DOHH2 (cell line): ENCODE results near the gene CPM.
"Not testable (repeated sequence)": the region's sequence is repeated elsewhere in the genome, so short reads cannot be mapped to it uniquely, and the experiment has no call there.

Source experiments
- H3F3A ChIP-seq: fragments of 200-600 bp; sonication (generic), shearing (Covaris generic); 2 replicates; pipeline ENCODE4 v1.6.0; 2016; ENCODE audit warnings: antibody characterized with exemption, mild to moderate bottlenecking; ENCODE audit not compliant: control insufficient read depth, insufficient read depth
- H3K27ac ChIP-seq: fragments of 200-600 bp; sonication (generic); 2 replicates; pipeline ENCODE4 v1.5.1; 2014; ENCODE audit warnings: low read depth, mild to moderate bottlenecking, low read length, moderate library complexity
- H3K27me3 ChIP-seq: fragments of 200-600 bp; sonication (generic); 2 replicates; pipeline ENCODE4 v1.6.1; 2014; ENCODE audit warnings: mild to moderate bottlenecking, low read length, mixed read lengths; ENCODE audit not compliant: control insufficient read depth
- H3K36me3 ChIP-seq: fragments of 200-600 bp; sonication (generic); 2 replicates; pipeline ENCODE4 v1.6.1; 2014; ENCODE audit warnings: mild to moderate bottlenecking, low read length, moderate library complexity, mixed read lengths; ENCODE audit not compliant: control insufficient read depth
- H3K4me1 ChIP-seq: fragments of 200-600 bp; sonication (generic); 2 replicates; pipeline ENCODE4 v1.6.1; 2014; ENCODE audit warnings: mild to moderate bottlenecking, low read length, mixed read lengths; ENCODE audit not compliant: control insufficient read depth
- H3K4me2 ChIP-seq: fragments of 200-600 bp; sonication (generic); 2 replicates; pipeline ENCODE4 v1.6.0; 2014; ENCODE audit warnings: mild to moderate bottlenecking, low read length, moderate library complexity
- H3K4me3 ChIP-seq: fragments of 200-600 bp; sonication (generic); 2 replicates; pipeline ENCODE4 v1.5.1; 2014; ENCODE audit warnings: mild to moderate bottlenecking, low read length, mixed read lengths
- H3K79me2 ChIP-seq: fragments of 200-600 bp; sonication (generic); 2 replicates; pipeline ENCODE4 v1.6.1; 2014; ENCODE audit warnings: mild to moderate bottlenecking, low read length, mixed read lengths; ENCODE audit not compliant: control insufficient read depth
- H3K9me2 ChIP-seq: fragments of 200-600 bp; sonication (generic); replicated peaks from 2 replicates; pipeline ENCODE4 v1.6.1; 2014; ENCODE audit warnings: mild to moderate bottlenecking, low read length, mixed read lengths; ENCODE audit not compliant: control insufficient read depth
- H3K9me3 ChIP-seq: fragments of 200-600 bp; sonication (generic); 2 replicates; pipeline ENCODE4 v1.6.1; 2014; ENCODE audit warnings: antibody characterized with exemption, low read length, mixed read lengths; ENCODE audit not compliant: control insufficient read depth, insufficient read depth
- H4K20me1 ChIP-seq: fragments of 200-600 bp; sonication (generic); 2 replicates; pipeline ENCODE4 v1.6.0; 2014; ENCODE audit warnings: low read depth, mild to moderate bottlenecking, antibody characterized with exemption, low read length, moderate library complexity; ENCODE audit not compliant: control insufficient read depth, insufficient read depth
- CTCF ChIP-seq: fragments of 200-600 bp; sonication (generic); IDR thresholded peaks from one replicate; pipeline ENCODE4 v1.5.1; 2014; ENCODE audit warnings: antibody characterized with exemption, mild to moderate bottlenecking, low read depth, low read length; ENCODE audit not compliant: poor library complexity, severe bottlenecking
- EZH2phosphoT487 ChIP-seq: fragments of 200-600 bp; sonication (generic); IDR thresholded peaks from 2 replicates; pipeline ENCODE4 v1.6.1; 2017; ENCODE audit warnings: borderline replicate concordance, mild to moderate bottlenecking, antibody characterized with exemption, low read length, moderate library complexity, mixed read lengths

Gene CPM

GRCh38 chr12:68823696-68824095, 109.3 kb downstream of the CPM start:
- Histone ChIP-seq H3K79me2 (peaks cover 64% of the 10 kb centered on the region), H3K9me3 (no peaks in the 10 kb centered on the region), H3K9me2 (no peaks in the 10 kb centered on the region), H3K27me3 (no peaks in the 10 kb centered on the region), H3K27ac (no peak overlapping the region), H3K4me2 (no peak overlapping the region), H3F3A (peaks cover 71% of the 10 kb centered on the region), H4K20me1 (0 out of 2 replicates have a peak, but pooled peaks cover 15% of the 10 kb centered on the region), H3K4me1 (peaks cover 16% of the 10 kb centered on the region), H3K36me3 (peaks cover 100% of the 10 kb centered on the region), H3K4me3 (no peak overlapping the region)
- no peak for TF ChIP-seq EZH2phosphoT487
- no peak for TF ChIP-seq CTCF

- Histone ChIP-seq H4K20me1 (0 out of 2 replicates have a peak, but pooled peaks cover 19% of the 10 kb centered on the region), H3K36me3 (peaks cover 94% of the 10 kb centered on the region), H3K4me2 (no peak overlapping the region), H3K27me3 (no peaks in the 10 kb centered on the region), H3K4me3 (no peak overlapping the region), H3K9me3 (no peaks in the 10 kb centered on the region), H3K4me1 (peaks cover 17% of the 10 kb centered on the region), H3F3A (peaks cover 56% of the 10 kb centered on the region), H3K79me2 (peaks cover 79% of the 10 kb centered on the region), H3K27ac (peak overlapping the region; percentile 3; the same call in 1 of the 2 replicates), H3K9me2 (no peaks in the 10 kb centered on the region)
- TF ChIP-seq CTCF (no peak), EZH2phosphoT487 (no peak)
These were observed 111.4 kb downstream of the CPM start for GRCh38 chr12:68821357-68822188.

GRCh38 chr12:68819481-68819880, 113.5 kb downstream of the CPM start:
- H3F3A ChIP-seq = peaks cover 48% of the 10 kb centered on the region
- peaks cover 92% of the 10 kb centered on the region for H3K79me2 ChIP-seq
- H3K27ac ChIP-seq, H3K27me3 ChIP-seq, H3K4me3 ChIP-seq, H3K9me3 ChIP-seq, H3K9me2 ChIP-seq: not testable (repeated sequence)
- peaks cover 94% of the 10 kb centered on the region for H3K36me3 ChIP-seq
- H3K4me2 ChIP-seq = 0 out of 2 replicates have a peak overlapping the region, but pooled peaks have one; percentile 16
- peaks cover 24% of the 10 kb centered on the region for H3K4me1 ChIP-seq
- 0 out of 2 replicates have a peak, but pooled peaks cover 23% of the 10 kb centered on the region for H4K20me1 ChIP-seq
